Measurements from ENCODE around the gene SLC16A11.

GRCh38 chr17:7011415-7011814 is 32.5 kb downstream of the SLC16A11 start:
- TF ChIP-seq CTCF (IDR thresholded peaks at IDR 0.05) = no peak
- TF ChIP-seq POLR2A (IDR thresholded peaks at IDR 0.05) = no peak
